Fibroblast of the aortic adventitia (primary cell): Measurements from ENCODE around the gene HSPA1B. TPM values are rescaled to one million over a fixed set of nuclear protein-coding genes. Genes with fewer than 3 reads are reported as not detected.

Experiments used
- DNase-seq: peaks from one replicate; pipeline ENCODE4 v3.0.0-alpha.2; 2010; ENCODE audit warnings: low read depth
- H3K4me3 ChIP-seq: 2 replicates; pipeline ENCODE4 v1.5.1; 2011; ENCODE audit warnings: low read depth, mild to moderate bottlenecking, control low read depth, low read length, moderate library complexity
- total RNA-seq: library from RNA; depleted of rRNA; stranded (reverse); fragments of >200 nt; gene quantifications from 2 replicates; pipeline ENCODE4 v1.2.3, GENCODE V29; 2012; ENCODE audit warnings: low replicate concordance
- TF ChIP-seq, protein P1 (sequence below): IDR thresholded peaks from 2 replicates; pipeline ENCODE4 v1.5.1; 2011; ENCODE audit warnings: mild to moderate bottlenecking, low read length, control low read depth, inconsistent platforms; ENCODE audit not compliant: insufficient read depth

HSPA1B gene
- 62.0 and 112 TPM in 2 replicates for total RNA-seq

DNA sequence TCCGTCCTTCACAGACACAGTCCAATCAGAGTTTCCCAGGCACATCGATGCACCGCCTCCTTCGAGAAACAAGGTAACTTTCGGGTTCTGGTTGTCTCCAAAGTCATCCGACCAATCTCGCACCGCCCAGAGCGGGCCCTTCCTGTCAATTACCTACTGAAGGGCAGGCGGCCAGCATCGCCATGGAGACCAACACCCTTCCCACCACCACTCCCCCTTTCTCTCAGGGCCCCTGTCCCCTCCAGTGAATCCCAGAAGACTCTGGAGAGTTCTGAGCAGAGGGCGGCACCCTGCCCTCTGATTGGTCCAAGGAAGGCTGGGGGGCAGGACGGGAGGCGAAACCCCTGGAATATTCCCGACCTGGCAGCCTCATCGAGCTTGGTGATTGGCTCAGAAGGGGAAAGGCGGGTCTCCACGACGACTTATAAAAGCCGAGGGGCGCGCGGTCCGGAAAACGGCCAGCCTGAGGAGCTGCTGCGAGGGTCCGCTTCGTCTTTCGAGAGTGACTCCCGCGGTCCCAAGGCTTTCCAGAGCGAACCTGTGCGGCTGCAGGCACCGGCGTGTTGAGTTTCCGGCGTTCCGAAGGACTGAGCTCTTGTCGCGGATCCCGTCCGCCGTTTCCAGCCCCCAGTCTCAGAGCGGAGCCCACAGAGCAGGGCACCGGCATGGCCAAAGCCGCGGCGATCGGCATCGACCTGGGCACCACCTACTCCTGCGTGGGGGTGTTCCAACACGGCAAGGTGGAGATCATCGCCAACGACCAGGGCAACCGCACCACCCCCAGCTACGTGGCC, at the start of gene HSPA1B:
Gene HSPA1B, plus strand, starts transcription at position 453 of the 794 bp plus-strand sequence. Its CDS starts 213 bp downstream, at position 666.
- peak; percentile 100 for DNase-seq
- TF ChIP-seq, protein P1, sequence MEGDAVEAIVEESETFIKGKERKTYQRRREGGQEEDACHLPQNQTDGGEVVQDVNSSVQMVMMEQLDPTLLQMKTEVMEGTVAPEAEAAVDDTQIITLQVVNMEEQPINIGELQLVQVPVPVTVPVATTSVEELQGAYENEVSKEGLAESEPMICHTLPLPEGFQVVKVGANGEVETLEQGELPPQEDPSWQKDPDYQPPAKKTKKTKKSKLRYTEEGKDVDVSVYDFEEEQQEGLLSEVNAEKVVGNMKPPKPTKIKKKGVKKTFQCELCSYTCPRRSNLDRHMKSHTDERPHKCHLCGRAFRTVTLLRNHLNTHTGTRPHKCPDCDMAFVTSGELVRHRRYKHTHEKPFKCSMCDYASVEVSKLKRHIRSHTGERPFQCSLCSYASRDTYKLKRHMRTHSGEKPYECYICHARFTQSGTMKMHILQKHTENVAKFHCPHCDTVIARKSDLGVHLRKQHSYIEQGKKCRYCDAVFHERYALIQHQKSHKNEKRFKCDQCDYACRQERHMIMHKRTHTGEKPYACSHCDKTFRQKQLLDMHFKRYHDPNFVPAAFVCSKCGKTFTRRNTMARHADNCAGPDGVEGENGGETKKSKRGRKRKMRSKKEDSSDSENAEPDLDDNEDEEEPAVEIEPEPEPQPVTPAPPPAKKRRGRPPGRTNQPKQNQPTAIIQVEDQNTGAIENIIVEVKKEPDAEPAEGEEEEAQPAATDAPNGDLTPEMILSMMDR, result no peak
- H3K4me3 ChIP-seq, result peak within 1 kb of the TSS; percentile 87

DNA sequence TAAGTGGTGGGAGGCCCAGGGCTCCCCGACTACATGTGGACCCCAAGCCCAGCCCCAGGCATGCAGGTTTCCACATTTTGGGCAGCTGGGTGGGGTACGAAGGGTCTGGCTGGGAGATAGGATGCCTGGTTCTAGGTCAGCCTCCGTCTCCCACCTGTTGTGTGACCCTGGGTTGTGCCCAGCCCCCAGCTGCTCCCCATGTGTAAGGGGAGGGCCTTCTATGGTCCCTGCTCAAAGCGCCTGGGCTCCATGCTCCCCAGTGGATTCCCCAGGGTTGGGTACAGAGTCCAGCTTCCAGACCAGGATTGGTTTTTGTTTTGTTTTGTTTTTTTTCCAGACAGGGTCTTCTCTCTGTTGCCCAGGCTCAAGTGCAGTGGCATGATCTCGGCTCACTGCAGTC, 49.3 kb upstream of the HSPA1B start:
- H3K4me3 ChIP-seq, result no peak overlapping the region
- TF ChIP-seq, protein P1, result no peak
- DNase-seq, result no peak

DNA sequence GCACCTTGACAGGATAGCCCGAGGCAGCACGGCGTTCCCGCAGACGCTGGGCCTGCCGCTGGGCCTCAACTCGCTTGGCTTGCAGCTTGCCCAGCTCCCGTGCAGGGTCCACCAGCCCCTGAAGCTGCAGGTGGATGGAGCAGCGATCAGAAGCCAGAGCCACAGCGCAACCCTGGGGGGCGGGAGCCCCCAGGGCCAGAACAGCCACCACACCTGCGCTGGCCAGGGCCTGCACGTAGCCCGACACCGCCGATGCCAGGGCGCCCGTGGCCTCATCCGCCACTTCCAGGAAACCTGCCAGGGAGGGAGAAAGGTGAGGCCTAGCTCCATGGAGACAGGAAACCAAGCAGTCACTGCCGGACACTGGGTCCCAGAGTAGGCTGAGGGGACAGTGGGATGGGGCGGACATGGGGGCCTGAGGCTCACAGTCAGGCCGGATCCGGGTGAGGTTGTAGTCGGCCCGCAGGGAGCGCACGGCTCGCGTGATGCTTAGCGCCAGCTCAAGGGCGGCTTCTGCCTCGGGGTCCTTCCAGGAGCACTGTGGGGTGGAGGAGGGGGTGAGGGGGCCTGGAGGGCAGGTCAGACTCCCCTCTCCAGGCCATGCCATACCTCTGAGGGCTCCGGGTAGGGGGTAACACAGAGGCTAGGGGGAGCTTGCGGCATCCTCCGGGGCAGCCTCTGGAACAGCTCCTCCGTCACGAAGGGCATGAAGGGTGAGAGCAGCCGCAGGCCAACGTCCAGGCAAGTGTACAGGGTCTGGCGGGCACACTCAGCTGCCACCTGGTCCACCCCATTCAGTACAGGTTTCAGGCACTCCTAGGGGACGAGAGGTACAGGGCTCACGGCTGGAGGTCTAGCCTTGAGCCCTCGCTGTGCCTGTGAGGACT, 48.3 kb upstream of the HSPA1B start:
- TF ChIP-seq, protein P1, result no peak
- H3K4me3 ChIP-seq, result no peak overlapping the region
- no peak for DNase-seq

DNA sequence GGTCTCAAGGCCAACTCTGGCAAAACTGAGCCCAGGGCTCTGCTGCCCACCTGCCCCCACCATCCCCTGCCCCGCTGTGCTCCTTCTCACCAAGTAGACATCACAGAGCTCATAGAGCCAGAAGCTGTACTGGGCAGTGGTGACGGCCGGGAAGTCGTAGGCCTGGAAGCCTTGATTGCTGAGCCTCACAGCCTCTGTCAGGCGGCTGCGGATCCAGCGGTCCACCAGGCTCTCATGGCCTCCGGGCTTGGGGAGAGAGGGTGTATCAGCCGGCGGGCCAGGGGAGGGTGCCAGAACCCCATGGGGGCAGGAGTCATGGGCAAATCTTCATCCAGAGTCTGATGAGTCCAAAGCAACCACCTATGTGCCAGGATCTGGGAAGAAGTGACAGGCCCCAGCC, 47.6 kb upstream of the HSPA1B start:
- no peak overlapping the region for H3K4me3 ChIP-seq
- TF ChIP-seq, protein P1, result no peak
- no peak for DNase-seq

DNA sequence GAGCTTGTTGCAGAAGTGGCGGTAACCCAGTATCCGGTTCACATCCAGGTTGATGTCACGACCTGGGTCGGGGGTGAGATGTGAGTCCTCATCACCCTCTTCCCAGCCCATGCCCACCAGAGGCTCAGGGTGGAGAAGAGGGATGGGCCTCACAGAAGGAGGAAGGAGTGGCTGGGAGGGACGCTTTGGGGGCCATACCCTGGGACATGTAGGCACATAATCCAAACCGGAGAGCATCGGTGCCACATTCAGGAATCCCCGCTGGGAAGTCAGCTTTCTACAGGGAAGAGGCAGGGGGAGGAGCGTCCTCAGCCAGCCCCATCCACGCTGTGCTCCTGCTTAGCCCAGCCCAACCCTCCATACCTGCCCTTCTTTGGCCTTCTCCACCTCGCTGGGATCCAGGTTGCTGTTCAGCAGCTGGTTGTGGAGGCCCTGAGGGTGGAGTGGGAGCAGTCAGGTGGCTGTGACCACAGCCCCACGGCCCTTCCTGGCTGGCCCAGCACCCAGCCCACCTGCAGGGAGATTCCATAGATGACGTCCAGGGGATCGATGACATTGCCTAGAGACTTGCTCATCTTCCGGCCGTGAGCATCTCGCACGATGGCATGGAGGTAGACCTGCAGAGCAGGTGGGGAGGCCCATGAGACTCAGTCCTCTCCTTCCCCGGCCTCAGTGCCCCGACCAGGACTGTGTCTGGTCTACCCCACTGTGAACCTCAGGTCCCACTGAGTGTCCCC, 46.9 kb upstream of the HSPA1B start:
- TF ChIP-seq, protein P1, result no peak
- no peak overlapping the region for H3K4me3 ChIP-seq
- no peak for DNase-seq
